Measurements from ENCODE around the gene MYO1C. TPM values are rescaled to one million over a fixed set of nuclear protein-coding genes. Genes with fewer than 3 reads are reported as not detected.

Gene MYO1C
- total RNA-seq, 4 donors from 2014 or later = 89.1 to 276 (median 116) TPM

- Histone ChIP-seq H3K4me3 (no peak overlapping the region), H3K9me3 (no peaks in the 10 kb centered on the region), H3K4me1 (no peaks in the 10 kb centered on the region), H3K27ac (no peak overlapping the region), H3K36me3 (no peaks in the 10 kb centered on the region), H3K27me3 (no peaks in the 10 kb centered on the region)
- TF ChIP-seq POLR2A (IDR thresholded peaks at IDR 0.05) = no peak
- no peak for TF ChIP-seq CTCF (IDR thresholded peaks at IDR 0.05)
- DNase-seq = no peak
- intact Hi-C loops (cut with DNase I; ENCODE audit: low total_unique reads) = no loop called here
Observed at GRCh38 chr17:1416414-1416813, 76.1 kb downstream of the MYO1C start.

- no peaks in the 10 kb centered on the region for H3K4me1 ChIP-seq
- H3K27ac ChIP-seq = no peak overlapping the region
- TF ChIP-seq CTCF (IDR thresholded peaks at IDR 0.05) (no peak), POLR2A (IDR thresholded peaks at IDR 0.05) (no peak)
- H3K36me3 ChIP-seq = no peaks in the 10 kb centered on the region
- intact Hi-C loops (cut with DNase I; ENCODE audit: low total_unique reads) = no loop called here
- DNase-seq = no peak
- H3K9me3 ChIP-seq = no peaks in the 10 kb centered on the region
- H3K4me3 ChIP-seq = no peak overlapping the region
- no peaks in the 10 kb centered on the region for H3K27me3 ChIP-seq
Observed at GRCh38 chr17:1414634-1415033, 77.9 kb downstream of the MYO1C start.

Other genes with a start within 250 kb of the MYO1C start
- not detected for gene BHLHA9, start 222.2 kb downstream of the MYO1C start, total RNA-seq
- under 1 TPM in 1 of 4 donors, not detected in 3; 0.27 TPM for gene TRARG1, start 213.0 kb downstream of the MYO1C start, total RNA-seq
- gene YWHAE, start 92.5 kb downstream of the MYO1C start, total RNA-seq = 100 to 1,000 TPM; 390 to 894 (median 580) TPM
- 100 to 1,000 TPM in 1 of 4 donors, 10 to 100 TPM in 3; 34.6 to 118 (median 57.3) TPM for gene CRK, start 36.5 kb downstream of the MYO1C start, total RNA-seq
- gene INPP5K, start 23.9 kb upstream of the MYO1C start, total RNA-seq = 10 to 100 TPM; 14.1 to 49.3 (median 31.4) TPM
- gene PITPNA, start 70.1 kb upstream of the MYO1C start, total RNA-seq = 10 to 100 TPM; 18.5 to 83.6 (median 24.2) TPM
- gene SLC43A2, start 136.1 kb upstream of the MYO1C start, total RNA-seq = 10 to 100 TPM in 1 of 4 donors, 1 to 10 TPM in 3; 3.6 to 15.6 (median 6.8) TPM
- gene SCARF1, start 153.0 kb upstream of the MYO1C start, total RNA-seq = 10 to 100 TPM in 2 of 4 donors, 1 to 10 TPM in 2; 4.4 to 33.2 (median 14.2) TPM
- gene RILP, start 157.2 kb upstream of the MYO1C start, total RNA-seq = 10 to 100 TPM in 2 of 4 donors, 1 to 10 TPM in 2; 1.5 to 13.3 (median 8.5) TPM
- 100 to 1,000 TPM; 123 to 413 (median 243) TPM for gene PRPF8, start 192.2 kb upstream of the MYO1C start, total RNA-seq
- gene TLCD2, start 217.7 kb upstream of the MYO1C start, total RNA-seq = 1 to 10 TPM in 3 of 4 donors, under 1 TPM in 1; 0.88 to 8.0 (median 5.4) TPM
- gene WDR81, start 232.0 kb upstream of the MYO1C start, total RNA-seq = 10 to 100 TPM; 23.6 to 40.7 (median 29.9) TPM